Bronchial epithelial cell (primary cell): ENCODE measurements around the gene ITGAL. TPM values are rescaled to one million over a fixed set of nuclear protein-coding genes. Genes with fewer than 3 reads are reported as not detected.
"Not testable (repeated sequence)": the region's sequence is repeated elsewhere in the genome, so short reads cannot be mapped to it uniquely, and the experiment has no call there.

Source experiments
- DNase-seq: peaks from one replicate; pipeline ENCODE4 v3.0.0-alpha.2; 2010; ENCODE audit warnings: low read depth
- FAIRE-seq: peaks from 2 replicates; lab custom pipeline; 2011; peaks lifted over from hg19 to GRCh38; lab: Jason Lieb, UNC
- H3K27me3 ChIP-seq: 2 replicates; pipeline ENCODE4 v1.5.1; 2011; ENCODE audit warnings: low read length; ENCODE audit not compliant: control insufficient read depth, insufficient read depth
- H3K36me3 ChIP-seq: 2 replicates; pipeline ENCODE4 v1.5.1; 2011; ENCODE audit warnings: low read length; ENCODE audit not compliant: control insufficient read depth, insufficient read depth
- H3K4me3 ChIP-seq: 2 replicates; pipeline ENCODE4 v1.5.1; 2011; ENCODE audit warnings: mild to moderate bottlenecking, low read depth, low read length, control low read depth
- CTCF ChIP-seq: IDR thresholded peaks from 2 replicates; pipeline ENCODE4 v1.5.1; 2011; ENCODE audit warnings: mild to moderate bottlenecking, moderate library complexity, low read length, control low read depth, inconsistent platforms; ENCODE audit not compliant: insufficient read depth, severe bottlenecking
- total RNA-seq: library from RNA; depleted of rRNA; stranded (reverse); fragments of >200 nt; gene quantifications from 2 replicates; pipeline ENCODE4 v1.2.1, GENCODE V29; 2014

ITGAL gene
- total RNA-seq, 1 donor from 2014 or later, result not detected

GRCh38 chr16:30533748-30534367, 61.3 kb downstream of the ITGAL start:
- FAIRE-seq (no peak), DNase-seq (no peak)
- Histone ChIP-seq H3K4me3 (peak overlapping the region; percentile 77), H3K36me3 (peaks cover 8% of the 10 kb centered on the region), H3K27me3 (no peaks in the 10 kb centered on the region)
- TF ChIP-seq CTCF, result no peak

GRCh38 chr16:30534368-30535105, 62.0 kb downstream of the ITGAL start, which contains the start of gene ZNF747:
Gene ZNF747, minus strand, starts transcription at chr16:30534858. Its CDS starts 179 bp downstream, at chr16:30534679.
- Histone ChIP-seq H3K36me3 (peaks cover 8% of the 10 kb centered on the region), H3K27me3 (no peaks in the 10 kb centered on the region), H3K4me3 (peak within 1 kb of the TSS; percentile 77)
- FAIRE-seq (no peak), DNase-seq (peak; percentile 68)
- TF ChIP-seq CTCF, result no peak

GRCh38 chr16:30535106-30535776, 62.7 kb downstream of the ITGAL start:
- H3K36me3 ChIP-seq, result peaks cover 8% of the 10 kb centered on the region
- no peak for TF ChIP-seq CTCF
- H3K27me3 ChIP-seq, result no peaks in the 10 kb centered on the region
- DNase-seq (peak; percentile 33), FAIRE-seq (no peak)
- H3K4me3 ChIP-seq, result peak overlapping the region; percentile 77

- peak; percentile 68 for DNase-seq
- peak; percentile 94 for TF ChIP-seq CTCF
- no peaks in the 10 kb centered on the region for H3K27me3 ChIP-seq
- peaks cover 8% of the 10 kb centered on the region for H3K36me3 ChIP-seq
- H3K4me3 ChIP-seq, result peak overlapping the region; percentile 77
- no peak for FAIRE-seq
Measured at GRCh38 chr16:30535777-30536190, 63.2 kb downstream of the ITGAL start.

GRCh38 chr16:30536391-30537024, 64.0 kb downstream of the ITGAL start:
- peak; percentile 29 for DNase-seq
- FAIRE-seq, result not testable (repeated sequence)

More at GRCh38 chr16:30536391-30537024, 64.0 kb downstream of the ITGAL start:
- not testable (repeated sequence) for H3K36me3 ChIP-seq, H3K27me3 ChIP-seq, H3K4me3 ChIP-seq
